H1 (cell line): ENCODE data around the gene IGFALS. TPM values are rescaled to one million over a fixed set of nuclear protein-coding genes. Genes with fewer than 3 reads are reported as not detected.

ENCODE experiments used
- BACH1 ChIP-seq: IDR thresholded peaks from 2 replicates; pipeline ENCODE4 v1.6.1; 2012; ENCODE audit warnings: low read length, improper control_type of control experiment
- CEBPB ChIP-seq: IDR thresholded peaks from 2 replicates; pipeline ENCODE4 v1.6.1; 2012; ENCODE audit warnings: low read depth, low read length
- E2F6 ChIP-seq: IDR thresholded peaks from 2 replicates; pipeline ENCODE4 v1.6.1; 2012; ENCODE audit warnings: inconsistent platforms
- PHF8 ChIP-seq: fragments of 200-600 bp; sonication (generic); conservative IDR thresholded peaks from 2 replicates; pipeline ENCODE4 v1.7.1; 2012; ENCODE audit warnings: low read depth, mild to moderate bottlenecking, inconsistent platforms, low read length, moderate library complexity
- SP4 ChIP-seq: IDR thresholded peaks from 2 replicates; pipeline ENCODE4 v1.6.1; 2012; ENCODE audit warnings: low read length, inconsistent platforms
- polyA plus RNA-seq, 7 experiments: library from polyadenylated mRNA; depleted of rRNA in 3 of 7; stranded (reverse) in 5 of 7; unstranded in 2 of 7; fragments of >200 nt in 5 of 7; fragments of 200-250 nt in 2 of 7; gene quantifications; 1 replicate in 5 of 7; 2 replicates in 1 of 7; 4 replicates in 1 of 7; pipeline versions ENCODE4 v1.2.1 to v1.2.3, GENCODE V29; 2011 to 2013; ENCODE audit warnings: missing spikeins in 2 of 7, mixed read lengths in 2 of 7
- total RNA-seq: library from RNA; stranded (reverse); fragmentation: NEBNext Ultra II Directional; extraction: Animal tissue kit (Norgen Biotek cat#: 25700); gene quantifications from 2 replicates; pipeline ENCODE4 v1.2.1, GENCODE V29; 2021
- TF ChIP-seq, protein P1 (sequence below): fragments of 300-600 bp; sonication (generic); IDR thresholded peaks from 2 replicates; pipeline ENCODE4 v1.7.1; 2012; ENCODE audit warnings: low read length, moderate library complexity, mild to moderate bottlenecking, inconsistent platforms; ENCODE audit not compliant: insufficient replicate concordance

The IGFALS gene
- total and polyA plus RNA-seq, 2 of the 8 experiments (the other 6 are each of a cell fraction or from before 2014, with no cell fraction given), result not detected

- TF ChIP-seq, protein P1, sequence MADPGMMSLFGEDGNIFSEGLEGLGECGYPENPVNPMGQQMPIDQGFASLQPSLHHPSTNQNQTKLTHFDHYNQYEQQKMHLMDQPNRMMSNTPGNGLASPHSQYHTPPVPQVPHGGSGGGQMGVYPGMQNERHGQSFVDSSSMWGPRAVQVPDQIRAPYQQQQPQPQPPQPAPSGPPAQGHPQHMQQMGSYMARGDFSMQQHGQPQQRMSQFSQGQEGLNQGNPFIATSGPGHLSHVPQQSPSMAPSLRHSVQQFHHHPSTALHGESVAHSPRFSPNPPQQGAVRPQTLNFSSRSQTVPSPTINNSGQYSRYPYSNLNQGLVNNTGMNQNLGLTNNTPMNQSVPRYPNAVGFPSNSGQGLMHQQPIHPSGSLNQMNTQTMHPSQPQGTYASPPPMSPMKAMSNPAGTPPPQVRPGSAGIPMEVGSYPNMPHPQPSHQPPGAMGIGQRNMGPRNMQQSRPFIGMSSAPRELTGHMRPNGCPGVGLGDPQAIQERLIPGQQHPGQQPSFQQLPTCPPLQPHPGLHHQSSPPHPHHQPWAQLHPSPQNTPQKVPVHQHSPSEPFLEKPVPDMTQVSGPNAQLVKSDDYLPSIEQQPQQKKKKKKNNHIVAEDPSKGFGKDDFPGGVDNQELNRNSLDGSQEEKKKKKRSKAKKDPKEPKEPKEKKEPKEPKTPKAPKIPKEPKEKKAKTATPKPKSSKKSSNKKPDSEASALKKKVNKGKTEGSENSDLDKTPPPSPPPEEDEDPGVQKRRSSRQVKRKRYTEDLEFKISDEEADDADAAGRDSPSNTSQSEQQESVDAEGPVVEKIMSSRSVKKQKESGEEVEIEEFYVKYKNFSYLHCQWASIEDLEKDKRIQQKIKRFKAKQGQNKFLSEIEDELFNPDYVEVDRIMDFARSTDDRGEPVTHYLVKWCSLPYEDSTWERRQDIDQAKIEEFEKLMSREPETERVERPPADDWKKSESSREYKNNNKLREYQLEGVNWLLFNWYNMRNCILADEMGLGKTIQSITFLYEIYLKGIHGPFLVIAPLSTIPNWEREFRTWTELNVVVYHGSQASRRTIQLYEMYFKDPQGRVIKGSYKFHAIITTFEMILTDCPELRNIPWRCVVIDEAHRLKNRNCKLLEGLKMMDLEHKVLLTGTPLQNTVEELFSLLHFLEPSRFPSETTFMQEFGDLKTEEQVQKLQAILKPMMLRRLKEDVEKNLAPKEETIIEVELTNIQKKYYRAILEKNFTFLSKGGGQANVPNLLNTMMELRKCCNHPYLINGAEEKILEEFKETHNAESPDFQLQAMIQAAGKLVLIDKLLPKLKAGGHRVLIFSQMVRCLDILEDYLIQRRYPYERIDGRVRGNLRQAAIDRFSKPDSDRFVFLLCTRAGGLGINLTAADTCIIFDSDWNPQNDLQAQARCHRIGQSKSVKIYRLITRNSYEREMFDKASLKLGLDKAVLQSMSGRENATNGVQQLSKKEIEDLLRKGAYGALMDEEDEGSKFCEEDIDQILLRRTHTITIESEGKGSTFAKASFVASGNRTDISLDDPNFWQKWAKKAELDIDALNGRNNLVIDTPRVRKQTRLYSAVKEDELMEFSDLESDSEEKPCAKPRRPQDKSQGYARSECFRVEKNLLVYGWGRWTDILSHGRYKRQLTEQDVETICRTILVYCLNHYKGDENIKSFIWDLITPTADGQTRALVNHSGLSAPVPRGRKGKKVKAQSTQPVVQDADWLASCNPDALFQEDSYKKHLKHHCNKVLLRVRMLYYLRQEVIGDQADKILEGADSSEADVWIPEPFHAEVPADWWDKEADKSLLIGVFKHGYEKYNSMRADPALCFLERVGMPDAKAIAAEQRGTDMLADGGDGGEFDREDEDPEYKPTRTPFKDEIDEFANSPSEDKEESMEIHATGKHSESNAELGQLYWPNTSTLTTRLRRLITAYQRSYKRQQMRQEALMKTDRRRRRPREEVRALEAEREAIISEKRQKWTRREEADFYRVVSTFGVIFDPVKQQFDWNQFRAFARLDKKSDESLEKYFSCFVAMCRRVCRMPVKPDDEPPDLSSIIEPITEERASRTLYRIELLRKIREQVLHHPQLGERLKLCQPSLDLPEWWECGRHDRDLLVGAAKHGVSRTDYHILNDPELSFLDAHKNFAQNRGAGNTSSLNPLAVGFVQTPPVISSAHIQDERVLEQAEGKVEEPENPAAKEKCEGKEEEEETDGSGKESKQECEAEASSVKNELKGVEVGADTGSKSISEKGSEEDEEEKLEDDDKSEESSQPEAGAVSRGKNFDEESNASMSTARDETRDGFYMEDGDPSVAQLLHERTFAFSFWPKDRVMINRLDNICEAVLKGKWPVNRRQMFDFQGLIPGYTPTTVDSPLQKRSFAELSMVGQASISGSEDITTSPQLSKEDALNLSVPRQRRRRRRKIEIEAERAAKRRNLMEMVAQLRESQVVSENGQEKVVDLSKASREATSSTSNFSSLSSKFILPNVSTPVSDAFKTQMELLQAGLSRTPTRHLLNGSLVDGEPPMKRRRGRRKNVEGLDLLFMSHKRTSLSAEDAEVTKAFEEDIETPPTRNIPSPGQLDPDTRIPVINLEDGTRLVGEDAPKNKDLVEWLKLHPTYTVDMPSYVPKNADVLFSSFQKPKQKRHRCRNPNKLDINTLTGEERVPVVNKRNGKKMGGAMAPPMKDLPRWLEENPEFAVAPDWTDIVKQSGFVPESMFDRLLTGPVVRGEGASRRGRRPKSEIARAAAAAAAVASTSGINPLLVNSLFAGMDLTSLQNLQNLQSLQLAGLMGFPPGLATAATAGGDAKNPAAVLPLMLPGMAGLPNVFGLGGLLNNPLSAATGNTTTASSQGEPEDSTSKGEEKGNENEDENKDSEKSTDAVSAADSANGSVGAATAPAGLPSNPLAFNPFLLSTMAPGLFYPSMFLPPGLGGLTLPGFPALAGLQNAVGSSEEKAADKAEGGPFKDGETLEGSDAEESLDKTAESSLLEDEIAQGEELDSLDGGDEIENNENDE, result no peak
- no peak for TF ChIP-seq PHF8
- TF ChIP-seq BACH1, result no peak
- no peak for TF ChIP-seq CEBPB
- no peak for TF ChIP-seq SP4
- TF ChIP-seq E2F6, result no peak
Observed at GRCh38 chr16:1741553-1742165, 51.8 kb downstream of the IGFALS start (continued).
